Measurements from ENCODE around the gene RANBP3. TPM values are rescaled to one million over a fixed set of nuclear protein-coding genes. Genes with fewer than 3 reads are reported as not detected.

The RANBP3 gene
- total and polyA plus RNA-seq, 12 donors: 55.0 to 179 (median 81.1) TPM

GRCh38 chr19:5926641-5927440 is 51.1 kb downstream of the RANBP3 start:
- TF ChIP-seq POLR2A (IDR thresholded peaks at IDR 0.05) (no peak), CTCF (IDR thresholded peaks at IDR 0.05) (no peak)
- Histone ChIP-seq H3K4me1 (replicated peaks in 1 of 2) (peaks cover 5 to 12% of the 10 kb centered on the region in 2 donors), H3K27me3 (no peaks in the 10 kb centered on the region), H3K4me3 (no peak overlapping the region), H3K27ac (peak overlapping the region in 1 of 5 donors; percentile 65), H3K36me3 (replicated peaks in 1 of 2) (peaks cover 0 to 100% of the 10 kb centered on the region in 2 donors), H3K9me3 (replicated peaks in 1 of 3) (no peaks in the 10 kb centered on the region)
- WGBS, 4 donors: 72 to 82% (median 74%) methylated on average over 13 to 14 of the region's 14 CpGs
- DNase-seq: peak in 1 of 7 donors; percentile 70
- intact Hi-C loops (cut with DNase I): no loop called here

- H3K36me3 ChIP-seq (replicated peaks in 1 of 2): peaks cover 0 to 93% of the 10 kb centered on the region in 2 donors
- H3K27me3 ChIP-seq: no peaks in the 10 kb centered on the region
- DNase-seq: no peak
- intact Hi-C loops (cut with DNase I): no loop called here
- TF ChIP-seq CTCF (IDR thresholded peaks at IDR 0.05) (no peak), POLR2A (IDR thresholded peaks at IDR 0.05) (no peak)
- peak overlapping the region in 1 of 5 donors; percentile 25 for H3K27ac ChIP-seq
- 87 to 91% (median 87%) methylated on average over 15 to 18 of the region's 18 CpGs for WGBS, 4 donors
- H3K9me3 ChIP-seq (replicated peaks in 1 of 3): no peaks in the 10 kb centered on the region
- H3K4me1 ChIP-seq (replicated peaks in 1 of 2): peaks cover 13 to 21% of the 10 kb centered on the region in 2 donors
- H3K4me3 ChIP-seq: no peak overlapping the region
Observed at GRCh38 chr19:5925830-5926427, 52.0 kb downstream of the RANBP3 start.

GRCh38 chr19:5923356-5923755 is 54.6 kb downstream of the RANBP3 start:
- no peak overlapping the region for H3K4me3 ChIP-seq
- H3K9me3 ChIP-seq (replicated peaks in 1 of 3): no peaks in the 10 kb centered on the region
- 80 to 95% (median 87%) methylated on average over 7 to 16 of the region's 16 CpGs for WGBS, 4 donors
- peak overlapping the region in 2 of 5 donors; percentile 2 to 86 for H3K27ac ChIP-seq
- TF ChIP-seq POLR2A (IDR thresholded peaks at IDR 0.05): no peak
- no peak for TF ChIP-seq CTCF (IDR thresholded peaks at IDR 0.05)
- intact Hi-C loops (cut with DNase I): no loop called here
- DNase-seq: no peak
- H3K27me3 ChIP-seq: no peaks in the 10 kb centered on the region
- H3K4me1 ChIP-seq (replicated peaks in 1 of 2): peaks cover 13 to 21% of the 10 kb centered on the region in 2 donors
- H3K36me3 ChIP-seq (replicated peaks in 1 of 2): peaks cover 0 to 91% of the 10 kb centered on the region in 2 donors

GRCh38 chr19:5922161-5922545 is 55.8 kb downstream of the RANBP3 start:
- H3K27ac ChIP-seq: peak overlapping the region in 3 of 5 donors; percentile 70 to 86 (median 86)
- intact Hi-C loops (cut with DNase I): no loop called here
- no peak for DNase-seq
- H3K4me1 ChIP-seq (replicated peaks in 1 of 2): peaks cover 13 to 17% of the 10 kb centered on the region in 2 donors
- WGBS, 4 donors: 80 to 86% (median 82%) methylated on average over 12 of the region's 12 CpGs
- H3K9me3 ChIP-seq (replicated peaks in 1 of 3): no peaks in the 10 kb centered on the region
- no peak overlapping the region for H3K4me3 ChIP-seq
- TF ChIP-seq POLR2A (IDR thresholded peaks at IDR 0.05) (no peak), CTCF (IDR thresholded peaks at IDR 0.05) (no peak)
- H3K27me3 ChIP-seq: no peaks in the 10 kb centered on the region
- H3K36me3 ChIP-seq (replicated peaks in 1 of 2): peaks cover 0 to 91% of the 10 kb centered on the region in 2 donors

All from adrenal gland (tissue), 12 donors.